ENCODE measurements around the gene COLGALT1. TPM values are rescaled to one million over a fixed set of nuclear protein-coding genes. Genes with fewer than 3 reads are reported as not detected.

Gene COLGALT1
- total and polyA plus RNA-seq, 9 of the 15 experiments (the other 6 are each of a cell fraction or from before 2014, with no cell fraction given) = 4.9 to 119 (median 82.6) TPM

DNA sequence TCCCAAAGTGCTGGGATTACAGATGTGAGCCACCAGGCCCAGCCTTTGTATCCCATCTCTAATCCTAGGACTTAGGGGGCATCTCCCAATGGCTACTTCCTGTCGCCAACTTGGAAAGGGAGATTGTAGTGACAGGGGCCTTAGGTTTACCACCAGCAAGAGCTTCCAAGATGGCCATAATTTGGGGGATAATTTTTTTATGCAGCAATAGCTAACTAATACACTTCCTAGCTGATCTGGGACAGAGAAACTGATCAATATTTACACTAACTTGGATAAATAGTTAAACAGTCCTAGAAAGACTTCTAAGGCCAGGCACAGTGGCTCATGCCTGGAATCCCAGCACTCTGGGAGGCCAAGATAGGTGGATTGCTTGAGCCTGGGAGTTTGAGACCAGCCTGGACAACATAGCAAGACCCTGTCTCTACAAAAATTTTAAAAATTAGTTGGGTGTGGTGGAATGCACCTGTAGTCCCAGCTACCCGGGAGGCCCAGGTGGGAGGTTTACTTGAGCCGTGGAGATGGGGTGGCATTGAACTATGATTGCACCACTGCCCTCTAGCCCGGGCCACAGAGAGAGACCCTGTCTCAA lies 5.3 kb upstream of the COLGALT1 start:
- 81% methylated on average over 4 of the region's 4 CpGs for WGBS (ENCODE audit: insufficient coverage, low coverage, missing lambda C conversion rate)
- CTCF ChIA-PET (ENCODE audit: low intra/inter-chr PET ratio) = no interaction called here
- no peak overlapping the region for H2AFZ ChIP-seq (ENCODE audit: low read depth, low read length)
- ATAC-seq = no peak
- POLR2A ChIA-PET = no interaction called here
- no peak for FAIRE-seq
- H3K4me3 ChIP-seq = no peak overlapping the region
- in situ Hi-C loops (cut with MboI) (no loop called here), intact Hi-C loops (cut with micrococcal nuclease) (no loop called here)
- H3K79me2 ChIP-seq (ENCODE audit: control insufficient read depth, insufficient read depth, low read length) = no peaks in the 10 kb centered on the region
- no peak for DNase-seq (ENCODE audit: extremely low read depth in 1 of 4, low spot score in 3 of 4)
- H3K27me3 ChIP-seq (ENCODE audit: control insufficient read depth in 2 of 2, insufficient read depth in 2 of 2, low read length in 2 of 2) = no peaks in the 10 kb centered on the region
- peaks cover 5% of the 10 kb centered on the region for H3K9me1 ChIP-seq (ENCODE audit: control insufficient read depth, insufficient read depth, low read length)
- H3K27ac ChIP-seq (ENCODE audit: extremely low read depth, low read depth, low read length) = no peak overlapping the region
- BruUV-seq (replicated peaks) = no TSS peak
- no peaks in the 10 kb centered on the region for H3K9me3 ChIP-seq (replicated peaks; ENCODE audit: control insufficient read depth, insufficient read depth, low read depth, low read length)
- no peak overlapping the region for H3K4me2 ChIP-seq (ENCODE audit: insufficient read depth, low read length)
- no peaks in the 10 kb centered on the region for H4K20me1 ChIP-seq (replicated peaks; ENCODE audit: control insufficient read depth, insufficient read depth, low read length)
- H3K36me3 ChIP-seq (ENCODE audit: control insufficient read depth, insufficient read depth, low read length) = no peaks in the 10 kb centered on the region
- no peak overlapping the region for H3K9ac ChIP-seq (ENCODE audit: insufficient read depth in 1 of 2, low read depth in 2 of 2, low read length in 2 of 2)
- peaks cover 17 to 26% of the 10 kb centered on the region in 2 experiments for H3K4me1 ChIP-seq (replicated peaks in 1 of 2; ENCODE audit: control insufficient read depth in 2 of 2, insufficient read depth in 2 of 2, low read length in 2 of 2)
- TF ChIP-seq, protein P1, sequence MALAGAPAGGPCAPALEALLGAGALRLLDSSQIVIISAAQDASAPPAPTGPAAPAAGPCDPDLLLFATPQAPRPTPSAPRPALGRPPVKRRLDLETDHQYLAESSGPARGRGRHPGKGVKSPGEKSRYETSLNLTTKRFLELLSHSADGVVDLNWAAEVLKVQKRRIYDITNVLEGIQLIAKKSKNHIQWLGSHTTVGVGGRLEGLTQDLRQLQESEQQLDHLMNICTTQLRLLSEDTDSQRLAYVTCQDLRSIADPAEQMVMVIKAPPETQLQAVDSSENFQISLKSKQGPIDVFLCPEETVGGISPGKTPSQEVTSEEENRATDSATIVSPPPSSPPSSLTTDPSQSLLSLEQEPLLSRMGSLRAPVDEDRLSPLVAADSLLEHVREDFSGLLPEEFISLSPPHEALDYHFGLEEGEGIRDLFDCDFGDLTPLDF (CRISPR knock-in tag; IDR thresholded peaks at IDR 0.05) = no peak
- TF ChIP-seq, protein P2, sequence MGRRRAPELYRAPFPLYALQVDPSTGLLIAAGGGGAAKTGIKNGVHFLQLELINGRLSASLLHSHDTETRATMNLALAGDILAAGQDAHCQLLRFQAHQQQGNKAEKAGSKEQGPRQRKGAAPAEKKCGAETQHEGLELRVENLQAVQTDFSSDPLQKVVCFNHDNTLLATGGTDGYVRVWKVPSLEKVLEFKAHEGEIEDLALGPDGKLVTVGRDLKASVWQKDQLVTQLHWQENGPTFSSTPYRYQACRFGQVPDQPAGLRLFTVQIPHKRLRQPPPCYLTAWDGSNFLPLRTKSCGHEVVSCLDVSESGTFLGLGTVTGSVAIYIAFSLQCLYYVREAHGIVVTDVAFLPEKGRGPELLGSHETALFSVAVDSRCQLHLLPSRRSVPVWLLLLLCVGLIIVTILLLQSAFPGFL (CRISPR knock-in tag; IDR thresholded peaks at IDR 0.05) = no peak
- TF ChIP-seq, protein P3, sequence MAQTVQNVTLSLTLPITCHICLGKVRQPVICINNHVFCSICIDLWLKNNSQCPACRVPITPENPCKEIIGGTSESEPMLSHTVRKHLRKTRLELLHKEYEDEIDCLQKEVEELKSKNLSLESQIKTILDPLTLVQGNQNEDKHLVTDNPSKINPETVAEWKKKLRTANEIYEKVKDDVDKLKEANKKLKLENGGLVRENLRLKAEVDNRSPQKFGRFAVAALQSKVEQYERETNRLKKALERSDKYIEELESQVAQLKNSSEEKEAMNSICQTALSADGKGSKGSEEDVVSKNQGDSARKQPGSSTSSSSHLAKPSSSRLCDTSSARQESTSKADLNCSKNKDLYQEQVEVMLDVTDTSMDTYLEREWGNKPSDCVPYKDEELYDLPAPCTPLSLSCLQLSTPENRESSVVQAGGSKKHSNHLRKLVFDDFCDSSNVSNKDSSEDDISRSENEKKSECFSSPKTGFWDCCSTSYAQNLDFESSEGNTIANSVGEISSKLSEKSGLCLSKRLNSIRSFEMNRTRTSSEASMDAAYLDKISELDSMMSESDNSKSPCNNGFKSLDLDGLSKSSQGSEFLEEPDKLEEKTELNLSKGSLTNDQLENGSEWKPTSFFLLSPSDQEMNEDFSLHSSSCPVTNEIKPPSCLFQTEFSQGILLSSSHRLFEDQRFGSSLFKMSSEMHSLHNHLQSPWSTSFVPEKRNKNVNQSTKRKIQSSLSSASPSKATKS (CRISPR knock-in tag; IDR thresholded peaks at IDR 0.05) = no peak
- no peak for TF ChIP-seq TCF3 (CRISPR knock-in tag; IDR thresholded peaks at IDR 0.05)
- TF ChIP-seq, protein P4, sequence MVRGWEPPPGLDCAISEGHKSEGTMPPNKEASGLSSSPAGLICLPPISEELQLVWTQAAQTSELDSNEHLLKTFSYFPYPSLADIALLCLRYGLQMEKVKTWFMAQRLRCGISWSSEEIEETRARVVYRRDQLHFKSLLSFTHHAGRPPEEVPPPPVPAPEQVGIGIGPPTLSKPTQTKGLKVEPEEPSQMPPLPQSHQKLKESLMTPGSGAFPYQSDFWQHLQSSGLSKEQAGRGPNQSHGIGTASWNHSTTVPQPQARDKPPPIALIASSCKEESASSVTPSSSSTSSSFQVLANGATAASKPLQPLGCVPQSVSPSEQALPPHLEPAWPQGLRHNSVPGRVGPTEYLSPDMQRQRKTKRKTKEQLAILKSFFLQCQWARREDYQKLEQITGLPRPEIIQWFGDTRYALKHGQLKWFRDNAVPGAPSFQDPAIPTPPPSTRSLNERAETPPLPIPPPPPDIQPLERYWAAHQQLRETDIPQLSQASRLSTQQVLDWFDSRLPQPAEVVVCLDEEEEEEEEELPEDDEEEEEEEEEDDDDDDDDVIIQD (CRISPR knock-in tag; IDR thresholded peaks at IDR 0.05) = no peak
- peak; percentile 94 for TF ChIP-seq ZNF12 (CRISPR knock-in tag; IDR thresholded peaks at IDR 0.05)
- no peak for TF ChIP-seq PHF8 (IDR thresholded peaks at IDR 0.05; ENCODE audit: borderline replicate concordance, low read length)
- TF ChIP-seq, protein P5, sequence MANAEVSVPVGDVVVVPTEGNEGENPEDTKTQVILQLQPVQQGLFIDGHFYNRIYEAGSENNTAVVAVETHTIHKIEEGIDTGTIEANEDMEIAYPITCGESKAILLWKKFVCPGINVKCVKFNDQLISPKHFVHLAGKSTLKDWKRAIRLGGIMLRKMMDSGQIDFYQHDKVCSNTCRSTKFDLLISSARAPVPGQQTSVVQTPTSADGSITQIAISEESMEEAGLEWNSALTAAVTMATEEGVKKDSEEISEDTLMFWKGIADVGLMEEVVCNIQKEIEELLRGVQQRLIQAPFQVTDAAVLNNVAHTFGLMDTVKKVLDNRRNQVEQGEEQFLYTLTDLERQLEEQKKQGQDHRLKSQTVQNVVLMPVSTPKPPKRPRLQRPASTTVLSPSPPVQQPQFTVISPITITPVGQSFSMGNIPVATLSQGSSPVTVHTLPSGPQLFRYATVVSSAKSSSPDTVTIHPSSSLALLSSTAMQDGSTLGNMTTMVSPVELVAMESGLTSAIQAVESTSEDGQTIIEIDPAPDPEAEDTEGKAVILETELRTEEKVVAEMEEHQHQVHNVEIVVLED (CRISPR knock-in tag; IDR thresholded peaks at IDR 0.05) = no peak
- TF ChIP-seq ZNF408 (CRISPR knock-in tag; IDR thresholded peaks at IDR 0.05; ENCODE audit: low read depth) = no peak
- TF ChIP-seq KLF16 (IDR thresholded peaks at IDR 0.05) = no peak
- TF ChIP-seq, protein P6, sequence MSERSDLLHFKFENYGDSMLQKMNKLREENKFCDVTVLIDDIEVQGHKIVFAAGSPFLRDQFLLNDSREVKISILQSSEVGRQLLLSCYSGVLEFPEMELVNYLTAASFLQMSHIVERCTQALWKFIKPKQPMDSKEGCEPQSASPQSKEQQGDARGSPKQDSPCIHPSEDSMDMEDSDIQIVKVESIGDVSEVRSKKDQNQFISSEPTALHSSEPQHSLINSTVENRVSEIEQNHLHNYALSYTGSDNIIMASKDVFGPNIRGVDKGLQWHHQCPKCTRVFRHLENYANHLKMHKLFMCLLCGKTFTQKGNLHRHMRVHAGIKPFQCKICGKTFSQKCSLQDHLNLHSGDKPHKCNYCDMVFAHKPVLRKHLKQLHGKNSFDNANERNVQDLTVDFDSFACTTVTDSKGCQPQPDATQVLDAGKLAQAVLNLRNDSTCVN (CRISPR knock-in tag; IDR thresholded peaks at IDR 0.05) = no peak
- TF ChIP-seq PHF21A (IDR thresholded peaks at IDR 0.05; ENCODE audit: borderline replicate concordance, low read depth) = no peak
- no peak for TF ChIP-seq CHCHD3 (CRISPR knock-in tag; IDR thresholded peaks at IDR 0.05)
- TF ChIP-seq ZNF121 (CRISPR knock-in tag; conservative IDR thresholded peaks at IDR 0.05) = peak; percentile 92

All from K562 (cell line).